ENCODE data around the gene FBLN5.

DNA sequence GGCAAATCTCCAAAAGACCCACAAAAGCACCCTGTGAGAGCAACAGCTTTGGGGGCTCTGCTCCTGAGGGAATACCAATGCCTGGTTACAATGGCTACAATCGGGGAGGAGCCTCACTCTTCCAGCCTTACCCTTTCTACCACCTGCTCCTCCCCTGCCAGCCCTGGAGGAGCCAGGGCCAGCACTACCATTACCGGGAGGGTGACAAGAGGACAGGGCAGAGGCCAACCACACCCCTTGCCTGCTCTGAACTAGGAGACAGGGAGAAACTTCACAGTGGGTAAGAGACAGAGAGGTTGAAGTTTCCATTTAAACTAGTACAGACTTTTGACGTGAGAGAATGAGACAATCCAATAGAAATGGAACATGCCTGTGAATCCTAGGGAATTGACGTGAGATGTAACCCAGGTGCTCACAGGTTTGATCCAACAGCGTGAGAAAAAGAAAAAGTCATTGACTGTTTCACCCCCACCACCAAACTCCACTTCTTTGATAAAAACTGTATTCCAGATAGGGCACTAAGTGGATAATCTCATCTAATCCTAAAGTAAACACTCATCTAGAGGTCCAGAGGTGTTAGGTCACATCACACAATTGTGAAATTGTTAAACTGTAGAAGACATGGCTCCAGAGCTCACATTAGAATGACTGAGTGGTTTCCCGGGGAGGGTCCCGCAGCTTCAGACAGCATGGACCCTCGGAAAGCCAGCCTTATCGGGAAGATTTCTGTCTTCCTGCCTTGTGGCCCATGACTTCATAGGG is 71.8 kb downstream of the FBLN5 start:
- TF ChIP-seq, protein P1, sequence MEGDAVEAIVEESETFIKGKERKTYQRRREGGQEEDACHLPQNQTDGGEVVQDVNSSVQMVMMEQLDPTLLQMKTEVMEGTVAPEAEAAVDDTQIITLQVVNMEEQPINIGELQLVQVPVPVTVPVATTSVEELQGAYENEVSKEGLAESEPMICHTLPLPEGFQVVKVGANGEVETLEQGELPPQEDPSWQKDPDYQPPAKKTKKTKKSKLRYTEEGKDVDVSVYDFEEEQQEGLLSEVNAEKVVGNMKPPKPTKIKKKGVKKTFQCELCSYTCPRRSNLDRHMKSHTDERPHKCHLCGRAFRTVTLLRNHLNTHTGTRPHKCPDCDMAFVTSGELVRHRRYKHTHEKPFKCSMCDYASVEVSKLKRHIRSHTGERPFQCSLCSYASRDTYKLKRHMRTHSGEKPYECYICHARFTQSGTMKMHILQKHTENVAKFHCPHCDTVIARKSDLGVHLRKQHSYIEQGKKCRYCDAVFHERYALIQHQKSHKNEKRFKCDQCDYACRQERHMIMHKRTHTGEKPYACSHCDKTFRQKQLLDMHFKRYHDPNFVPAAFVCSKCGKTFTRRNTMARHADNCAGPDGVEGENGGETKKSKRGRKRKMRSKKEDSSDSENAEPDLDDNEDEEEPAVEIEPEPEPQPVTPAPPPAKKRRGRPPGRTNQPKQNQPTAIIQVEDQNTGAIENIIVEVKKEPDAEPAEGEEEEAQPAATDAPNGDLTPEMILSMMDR (IDR thresholded peaks at IDR 0.05; ENCODE audit: poor library complexity), result no peak
- TF ChIP-seq EZH2phosphoT487 (IDR thresholded peaks at IDR 0.05; ENCODE audit: low read depth, severe bottlenecking, unreplicated experiment), result peak; percentile 89

Measured in hepatocyte (in vitro differentiated cells).